PC-9 (cell line): ENCODE results near the gene NBEA. TPM values are rescaled to one million over a fixed set of nuclear protein-coding genes. Genes with fewer than 3 reads are reported as not detected.
A peak's percentile ranks its signal among the peaks of the same experiment; 100 is the strongest.

Source experiments
- BruUV-seq: library from RNA; stranded (reverse); fragments of 400-500 nt; replicated peaks from 2 replicates; lab custom pipeline; 2021; lab: Mats Ljungman, UMichigan
- CTCF ChIA-PET: fragments of 300-600 bp; sonication (Branson Sonifier 250); formaldehyde crosslinking; loops from one replicate; lab custom pipeline; 2022; ENCODE audit warnings: antibody characterized with exemption; lab: Charles Lee
- POLR2A ChIA-PET: fragments of 300-600 bp; sonication (Branson Sonifier 250); formaldehyde crosslinking; loops from one replicate; lab custom pipeline; 2022; ENCODE audit warnings: antibody characterized with exemption; ENCODE audit not compliant: unreplicated experiment; lab: Charles Lee
- DNase-seq, 2 experiments: peaks; one replicate each; pipeline versions ENCODE4 v3.0.0 to v3.0.0-alpha.2; 2015 to 2022; ENCODE audit warnings: mixed read lengths in 1 of 2
- H2AFZ ChIP-seq: fragments of 200-600 bp; sonication (generic); 2 replicates; pipeline ENCODE4 v1.8.1; 2017; ENCODE audit warnings: antibody characterized with exemption
- H3F3A ChIP-seq: fragments of 200-600 bp; sonication (generic); 2 replicates; pipeline ENCODE4 v1.8.1; 2017; ENCODE audit warnings: antibody characterized with exemption, mild to moderate bottlenecking, low read depth; ENCODE audit not compliant: insufficient read depth
- H3K27ac ChIP-seq: fragments of 200-600 bp; sonication (generic); 2 replicates; pipeline ENCODE4 v1.6.1; 2016; ENCODE audit warnings: mixed run types
- H3K27me3 ChIP-seq: fragments of 200-600 bp; sonication (generic); 2 replicates; pipeline ENCODE4 v1.6.1; 2016; ENCODE audit warnings: low read depth, mixed run types; ENCODE audit not compliant: insufficient read depth
- H3K36me3 ChIP-seq: fragments of 200-600 bp; sonication (generic); 2 replicates; pipeline ENCODE4 v1.6.1; 2016; ENCODE audit warnings: low read depth, mixed run types
- H3K4me1 ChIP-seq: fragments of 200-600 bp; sonication (generic); replicated peaks from 2 replicates; pipeline ENCODE4 v1.6.1; 2016; ENCODE audit warnings: mixed run types; ENCODE audit not compliant: insufficient read depth
- H3K4me2 ChIP-seq: fragments of 200-600 bp; sonication (generic); 2 replicates; pipeline ENCODE4 v1.6.1; 2017; ENCODE audit warnings: mixed run types
- H3K4me3 ChIP-seq: fragments of 200-600 bp; sonication (generic); 2 replicates; pipeline ENCODE4 v1.6.1; 2016; ENCODE audit warnings: mixed run types
- H3K79me2 ChIP-seq: fragments of 200-600 bp; sonication (generic); 2 replicates; pipeline ENCODE4 v1.6.1; 2017; ENCODE audit warnings: low read depth, mixed run types
- H3K9me2 ChIP-seq: fragments of 200-600 bp; sonication (generic); 2 replicates; pipeline ENCODE4 v1.8.1; 2017; ENCODE audit warnings: mild to moderate bottlenecking; ENCODE audit not compliant: insufficient read depth
- H3K9me3 ChIP-seq: fragments of 200-600 bp; sonication (generic); 2 replicates; pipeline ENCODE4 v1.8.1; 2016; ENCODE audit warnings: low read depth; ENCODE audit not compliant: insufficient read depth
- H4K20me1 ChIP-seq: fragments of 200-600 bp; sonication (generic); 2 replicates; pipeline ENCODE4 v1.8.1; 2017; ENCODE audit not compliant: insufficient read depth
- EZH2 ChIP-seq: fragments of 200-600 bp; sonication (generic); IDR thresholded peaks from 2 replicates; pipeline ENCODE4 v1.8.0; 2017; ENCODE audit warnings: antibody characterized with exemption, low read depth
- intact Hi-C: fragments of 100-400 bp; cut with micrococcal nuclease; formaldehyde crosslinking; loops from one replicate; pipeline ENCODE4 v1.10.0; 2022; ENCODE audit not compliant: unreplicated experiment
- total RNA-seq: library from RNA; stranded (reverse); gene quantifications from 2 replicates; pipeline ENCODE4 v1.2.3, GENCODE V29; 2021
- TF ChIP-seq, protein P1 (sequence below): fragments of 200-600 bp; sonication (generic); conservative IDR thresholded peaks from 2 replicates; pipeline ENCODE4 v1.6.1; 2017; ENCODE audit warnings: mixed run types, antibody characterized with exemption, mild to moderate bottlenecking, moderate library complexity

NBEA gene
- total RNA-seq, 1 experiment from 2014 or later, result 4.0 TPM

DNA sequence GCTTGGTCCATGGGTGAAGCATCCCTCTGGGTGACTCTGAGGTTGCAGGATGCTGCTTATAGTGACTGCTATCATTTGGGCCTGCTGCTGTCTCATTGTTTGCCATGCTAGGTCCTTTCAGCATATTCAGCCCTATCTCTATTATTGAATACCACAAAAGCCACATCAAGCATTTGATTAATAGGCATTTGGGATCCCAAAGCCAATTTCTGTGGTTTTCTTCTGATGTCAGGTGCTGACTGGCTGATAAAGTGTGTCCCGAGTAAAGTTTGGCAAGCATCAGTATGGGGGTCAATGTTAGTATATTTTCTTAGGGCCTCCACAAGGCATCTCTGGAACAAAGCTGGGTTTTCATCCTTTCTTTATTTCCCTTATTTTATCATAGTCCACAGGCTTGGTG, 204.6 kb downstream of the NBEA start:
- Histone ChIP-seq H3K4me1 (no peaks in the 10 kb centered on the region), H4K20me1 (no peaks in the 10 kb centered on the region), H3K27me3 (no peaks in the 10 kb centered on the region), H3K79me2 (no peaks in the 10 kb centered on the region), H3K4me3 (no peak overlapping the region), H3F3A (no peaks in the 10 kb centered on the region), H3K27ac (no peak overlapping the region), H3K36me3 (no peaks in the 10 kb centered on the region), H3K9me2 (no peaks in the 10 kb centered on the region), H2AFZ (no peak overlapping the region), H3K9me3 (no peaks in the 10 kb centered on the region; the same call in 1 of the 2 replicates), H3K4me2 (no peak overlapping the region)
- no TSS peak for BruUV-seq
- TF ChIP-seq EZH2, result no peak
- TF ChIP-seq, protein P1, sequence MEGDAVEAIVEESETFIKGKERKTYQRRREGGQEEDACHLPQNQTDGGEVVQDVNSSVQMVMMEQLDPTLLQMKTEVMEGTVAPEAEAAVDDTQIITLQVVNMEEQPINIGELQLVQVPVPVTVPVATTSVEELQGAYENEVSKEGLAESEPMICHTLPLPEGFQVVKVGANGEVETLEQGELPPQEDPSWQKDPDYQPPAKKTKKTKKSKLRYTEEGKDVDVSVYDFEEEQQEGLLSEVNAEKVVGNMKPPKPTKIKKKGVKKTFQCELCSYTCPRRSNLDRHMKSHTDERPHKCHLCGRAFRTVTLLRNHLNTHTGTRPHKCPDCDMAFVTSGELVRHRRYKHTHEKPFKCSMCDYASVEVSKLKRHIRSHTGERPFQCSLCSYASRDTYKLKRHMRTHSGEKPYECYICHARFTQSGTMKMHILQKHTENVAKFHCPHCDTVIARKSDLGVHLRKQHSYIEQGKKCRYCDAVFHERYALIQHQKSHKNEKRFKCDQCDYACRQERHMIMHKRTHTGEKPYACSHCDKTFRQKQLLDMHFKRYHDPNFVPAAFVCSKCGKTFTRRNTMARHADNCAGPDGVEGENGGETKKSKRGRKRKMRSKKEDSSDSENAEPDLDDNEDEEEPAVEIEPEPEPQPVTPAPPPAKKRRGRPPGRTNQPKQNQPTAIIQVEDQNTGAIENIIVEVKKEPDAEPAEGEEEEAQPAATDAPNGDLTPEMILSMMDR, result no peak
- ChIA-PET POLR2A (no interaction called here), CTCF (no interaction called here)
- intact Hi-C loops, result no loop called here
- DNase-seq, result no peak

DNA sequence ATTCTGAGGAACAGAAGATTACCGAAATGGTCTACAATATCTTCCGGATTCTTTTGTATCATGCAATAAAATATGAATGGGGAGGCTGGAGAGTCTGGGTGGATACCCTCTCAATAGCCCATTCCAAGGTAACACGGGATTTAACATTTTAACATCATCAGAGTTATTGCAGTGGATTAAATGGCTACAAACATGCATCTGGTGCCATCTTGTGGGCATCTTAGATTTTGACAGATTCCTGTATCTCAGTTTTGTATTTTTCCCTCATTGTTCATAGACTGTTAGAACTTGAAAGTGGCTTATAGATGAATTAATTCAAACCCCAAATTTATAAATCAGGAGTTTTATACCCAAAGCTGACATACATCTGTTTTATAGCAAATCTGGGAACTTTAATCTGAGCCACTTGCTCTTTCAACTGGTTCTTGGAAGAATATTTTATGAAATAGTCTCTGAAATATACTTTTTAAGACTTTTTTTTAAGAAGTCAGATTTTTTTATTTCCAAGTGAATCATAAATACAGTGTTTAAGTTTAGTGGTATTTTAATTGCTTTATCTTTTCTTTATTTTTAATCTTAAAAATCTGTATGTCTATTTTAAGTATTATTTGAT, 215.2 kb downstream of the NBEA start:
- TF ChIP-seq EZH2, result no peak
- TF ChIP-seq, protein P1, result peak; percentile 84
- H3K4me1 ChIP-seq, result no peaks in the 10 kb centered on the region
- H3K4me2 ChIP-seq, result no peak overlapping the region
- BruUV-seq, result no TSS peak
- POLR2A ChIA-PET, result no interaction called here
- no peaks in the 10 kb centered on the region for H3K79me2 ChIP-seq
- no peaks in the 10 kb centered on the region; the same call in 1 of the 2 replicates for H3K9me2 ChIP-seq
- no peaks in the 10 kb centered on the region for H3F3A ChIP-seq
- H2AFZ ChIP-seq, result no peak overlapping the region
- H4K20me1 ChIP-seq, result no peaks in the 10 kb centered on the region
- no peaks in the 10 kb centered on the region for H3K9me3 ChIP-seq
- peak in 1 of 2 experiments; percentile 15 for DNase-seq
- no peak overlapping the region for H3K27ac ChIP-seq
- no peak overlapping the region for H3K4me3 ChIP-seq
- intact Hi-C loops, result loop anchor here (2.0 to 5.0 kb wide), 4 partner anchors 800 to 1432 kb away; no protein-coding TSS in a partner anchor
- no peaks in the 10 kb centered on the region for H3K27me3 ChIP-seq
- CTCF ChIA-PET, result no interaction called here
- no peaks in the 10 kb centered on the region for H3K36me3 ChIP-seq

DNA sequence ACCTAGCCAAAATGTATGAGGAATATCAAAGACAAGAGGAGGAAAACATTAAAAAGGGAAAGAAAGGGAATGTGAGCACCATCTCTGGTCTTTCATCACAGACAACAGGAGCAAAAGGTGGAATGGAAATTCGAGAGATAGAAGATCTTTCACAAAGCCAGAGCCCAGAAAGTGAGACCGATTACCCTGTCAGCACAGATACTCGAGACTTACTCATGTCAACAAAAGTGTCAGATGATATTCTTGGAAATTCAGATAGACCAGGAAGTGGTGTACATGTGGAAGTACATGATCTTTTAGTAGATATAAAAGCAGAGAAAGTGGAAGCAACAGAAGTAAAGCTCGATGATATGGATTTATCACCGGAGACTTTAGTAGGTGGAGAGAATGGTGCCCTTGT, 217.0 kb downstream of the NBEA start:
- Histone ChIP-seq H3K4me3 (no peak overlapping the region), H2AFZ (no peak overlapping the region), H3K27me3 (no peaks in the 10 kb centered on the region), H3K4me2 (no peak overlapping the region), H3K9me3 (no peaks in the 10 kb centered on the region), H3K4me1 (no peaks in the 10 kb centered on the region), H3K36me3 (no peaks in the 10 kb centered on the region), H3K27ac (no peak overlapping the region), H3K9me2 (no peaks in the 10 kb centered on the region; the same call in 1 of the 2 replicates), H3K79me2 (no peaks in the 10 kb centered on the region), H4K20me1 (no peaks in the 10 kb centered on the region), H3F3A (no peaks in the 10 kb centered on the region)
- no TSS peak for BruUV-seq
- POLR2A ChIA-PET, result no interaction called here
- CTCF ChIA-PET, result no interaction called here
- no peak for TF ChIP-seq EZH2
- TF ChIP-seq, protein P1, result no peak
- DNase-seq, result no peak
- intact Hi-C loops, result loop anchor here (5.0 kb wide), 2 partner anchors 802 to 1082 kb away; no protein-coding TSS in a partner anchor
